A549 (cell line): ENCODE results near the gene DENND5A. TPM values are rescaled to one million over a fixed set of nuclear protein-coding genes. Genes with fewer than 3 reads are reported as not detected.
A peak's percentile ranks its signal among the peaks of the same experiment; 100 is the strongest.

Experiments used
- ATAC-seq, 2 experiments: fragments of 200-7000 bp in 1 of 2; fragments of >200 bp in 1 of 2; cut with Nextera tagmentation in 1 of 2; cut with Tn5 transposase in 1 of 2; 3 replicates each; pipeline versions ENCODE4 v1.8.0 to v1.9.1; 2018 to 2020; ENCODE audit warnings: mild to moderate bottlenecking in 1 of 2, moderate library complexity in 1 of 2
- CTCF ChIA-PET: fragments of 300-600 bp; sonication (Branson Sonifier 250); formaldehyde crosslinking; extraction: SDS; loops from one replicate; lab custom pipeline; 2021; ENCODE audit warnings: antibody characterized with exemption, inconsistent platforms; lab: Yijun Ruan, JAX
- POLR2A ChIA-PET: fragments of 350-600 bp; formaldehyde crosslinking; extraction: SDS; loops from one replicate; lab custom pipeline; 2021; ENCODE audit warnings: antibody characterized with exemption, inconsistent platforms; lab: Yijun Ruan, JAX
- DNase-seq, 2 experiments: peaks; one replicate each; pipeline versions ENCODE4 v3.0.0 to v3.0.0-alpha.2; 2011 to 2016; ENCODE audit warnings: low read depth in 1 of 2, low spot score in 1 of 2
- FAIRE-seq: peaks from 2 replicates; lab custom pipeline; 2011; peaks lifted over from hg19 to GRCh38; lab: Jason Lieb, UNC
- H3K27ac ChIP-seq, 2 experiments: fragments of >200 bp; sonication (Bioruptor Twin); formaldehyde crosslinking; 3 replicates each; pipeline ENCODE4 v1.5.1; 2016 to 2017
- H3K4me1 ChIP-seq: fragments of >200 bp; sonication (Bioruptor Twin); formaldehyde crosslinking; 3 replicates; pipeline ENCODE4 v1.6.1; 2016
- H3K4me2 ChIP-seq: fragments of >200 bp; sonication (Bioruptor Twin); formaldehyde crosslinking; 3 replicates; pipeline ENCODE4 v1.6.1; 2016
- H3K4me3 ChIP-seq: fragments of >200 bp; sonication (Bioruptor Twin); formaldehyde crosslinking; 3 replicates; pipeline ENCODE4 v1.5.1; 2016
- H3K9me3 ChIP-seq: fragments of >200 bp; sonication (Bioruptor Twin); formaldehyde crosslinking; 3 replicates; pipeline ENCODE4 v1.6.1; 2016
- ATOH8 ChIP-seq: fragments of 250-450 bp; sonication (Bioruptor Pico); IDR thresholded peaks from 2 replicates; pipeline ENCODE4 v1.5.0; 2020; ENCODE audit warnings: low read depth, mild to moderate bottlenecking, moderate library complexity
- CBX2 ChIP-seq: fragments of 200-600 bp; sonication (generic); IDR thresholded peaks from 2 replicates; pipeline ENCODE4 v1.6.1; 2016; ENCODE audit warnings: low read depth, mild to moderate bottlenecking, borderline replicate concordance
- CTCF ChIP-seq: fragments of >200 bp; sonication (Bioruptor Twin); formaldehyde crosslinking; IDR thresholded peaks from 3 replicates; pipeline ENCODE4 v1.5.1; 2016
- EHF ChIP-seq: fragments of 250-450 bp; sonication (Bioruptor Pico); IDR thresholded peaks from 2 replicates; pipeline ENCODE4 v1.5.0; 2020; ENCODE audit warnings: mild to moderate bottlenecking
- ESRRA ChIP-seq: fragments of 150-350 bp; IDR thresholded peaks from 2 replicates; pipeline ENCODE4 v1.6.1; 2014; ENCODE audit warnings: mild to moderate bottlenecking, low read length, borderline replicate concordance
- FOSL2 ChIP-seq, 2 experiments: fragments of 450-650 bp in 1 of 2; fragments of >200 bp in 1 of 2; sonication (Bioruptor Twin) in 1 of 2; formaldehyde crosslinking; IDR thresholded peaks; 2 replicates each; pipeline versions ENCODE4 v1.5.0 to v1.6.1; 2016 to 2020; ENCODE audit warnings: mild to moderate bottlenecking in 1 of 2, moderate library complexity in 1 of 2
- HMGXB4 ChIP-seq: fragments of 250-450 bp; sonication (Bioruptor Pico); IDR thresholded peaks from 2 replicates; pipeline ENCODE4 v1.5.0; 2021; ENCODE audit warnings: mild to moderate bottlenecking, moderate library complexity, borderline replicate concordance
- HOXA7 ChIP-seq: fragments of 250-450 bp; sonication (Bioruptor Pico); IDR thresholded peaks from 2 replicates; pipeline ENCODE4 v1.5.0; 2020; ENCODE audit warnings: mild to moderate bottlenecking, moderate library complexity
- JUN ChIP-seq, 2 experiments: fragments of >200 bp; sonication (Bioruptor Twin); formaldehyde crosslinking; IDR thresholded peaks; 2 replicates in 1 of 2; 3 replicates in 1 of 2; pipeline ENCODE4 v1.6.1; 2016 to 2017
- JUNB ChIP-seq: fragments of >200 bp; sonication (Bioruptor Twin); formaldehyde crosslinking; IDR thresholded peaks from 2 replicates; pipeline ENCODE4 v1.6.1; 2016
- KDM1A ChIP-seq: fragments of 200-600 bp; sonication (generic); IDR thresholded peaks from 2 replicates; pipeline ENCODE4 v1.6.1; 2016; ENCODE audit warnings: low read depth, mild to moderate bottlenecking
- MAFK ChIP-seq: fragments of 450-650 bp; IDR thresholded peaks from 2 replicates; pipeline ENCODE4 v1.6.1; 2014; ENCODE audit not compliant: partially characterized antibody
- NFE2L2 ChIP-seq: fragments of 150-350 bp; conservative IDR thresholded peaks from 2 replicates; pipeline ENCODE4 v1.6.1; 2014; ENCODE audit warnings: low read length
- NPAS2 ChIP-seq: fragments of 250-450 bp; sonication (Bioruptor Pico); IDR thresholded peaks from 2 replicates; pipeline ENCODE4 v1.8.0; 2022; ENCODE audit warnings: mild to moderate bottlenecking, moderate library complexity, borderline replicate concordance
- RARB ChIP-seq: fragments of 250-450 bp; sonication (Bioruptor Pico); IDR thresholded peaks from 2 replicates; pipeline ENCODE4 v1.8.0; 2021; ENCODE audit warnings: mild to moderate bottlenecking, moderate library complexity
- REST ChIP-seq: fragments of 200-600 bp; sonication (generic); IDR thresholded peaks from 2 replicates; pipeline ENCODE4 v1.6.1; 2016; ENCODE audit warnings: antibody characterized with exemption, mild to moderate bottlenecking, moderate library complexity
- USF2 ChIP-seq: fragments of 450-650 bp; IDR thresholded peaks from 2 replicates; pipeline ENCODE4 v1.6.1; 2014; ENCODE audit warnings: antibody characterized with exemption
- WGBS: methylation state at CpG from one replicate; pipeline ENCODE4 v1.1.6; 2017; ENCODE audit errors: missing lambda C conversion rate; 5-methylcytosine and 5-hydroxymethylcytosine counted together
- polyA plus RNA-seq, 4 experiments: library from polyadenylated mRNA; depleted of rRNA in 3 of 4; stranded (reverse); fragments of >200 nt; fragmentation: RNase III in 1 of 4; extraction: RNeasy Plus Mini Kit Qiagen cat#74134 plus additional on column Dnase treatment in 1 of 4; gene quantifications; 2 replicates in 3 of 4; 3 replicates in 1 of 4; pipeline ENCODE4 v1.2.3, GENCODE V29; 2011 to 2017

Gene DENND5A
- polyA plus RNA-seq, 2 of the 4 experiments (the other 2 are of a cell fraction), result 36.6 to 88.7 TPM

GRCh38 chr11:9310485-9311090 lies 45.4 kb upstream of the DENND5A start:
- Histone ChIP-seq H3K4me3 (no peak overlapping the region), H3K4me2 (no peak overlapping the region), H3K4me1 (peaks cover 20% of the 10 kb centered on the region), H3K9me3 (no peaks in the 10 kb centered on the region), H3K27ac (no peak overlapping the region)
- no peak for ATAC-seq
- WGBS, result 86% methylated on average over 3 of the region's 3 CpGs
- FAIRE-seq, result no peak
- TF ChIP-seq ATOH8 (CRISPR knock-in tag) (no peak), JUNB (no peak), NPAS2 (CRISPR knock-in tag) (no peak), FOSL2 (IDR thresholded peaks at IDR 0.05) (no peak), FOSL2 (CRISPR knock-in tag; IDR thresholded peaks at IDR 0.05) (no peak), HMGXB4 (no peak), CTCF (no peak), ESRRA (no peak), KDM1A (no peak), NFE2L2 (no peak), HOXA7 (no peak), USF2 (no peak), JUN (IDR thresholded peaks at IDR 0.05) (no peak)
- CTCF ChIA-PET, result interaction anchor here (0.7 to 1.3 kb wide), 3 partner anchors 26 to 302 kb away, joined by 3 to 4 read pairs (median 4); no protein-coding TSS in a partner anchor
- POLR2A ChIA-PET, result interaction anchor here (0.6 to 1.2 kb wide), 3 partner anchors 54 to 363 kb away, joined by 3 to 9 read pairs (median 6); partner anchors contain the start of gene ZNF143
- DNase-seq, result no peak

GRCh38 chr11:9304178-9304577 lies 39.0 kb upstream of the DENND5A start:
- CTCF ChIA-PET, result no interaction called here
- POLR2A ChIA-PET, result interaction anchor here (0.7 kb wide), 1 partner anchor 11 kb away, joined by 3 read pairs; no protein-coding TSS in a partner anchor
- DNase-seq, result no peak
- TF ChIP-seq MAFK (peak; percentile 46), RARB (no peak), EHF (CRISPR knock-in tag) (no peak)
- Histone ChIP-seq H3K4me2 (no peak overlapping the region), H3K9me3 (no peaks in the 10 kb centered on the region), H3K27ac (no peak overlapping the region), H3K4me3 (no peak overlapping the region), H3K4me1 (no peaks in the 10 kb centered on the region)
- ATAC-seq, result no peak
- 77% methylated on average over 3 of the region's 3 CpGs for WGBS
- FAIRE-seq, result no peak

GRCh38 chr11:9302448-9302847 lies 37.3 kb upstream of the DENND5A start:
- Histone ChIP-seq H3K9me3 (no peaks in the 10 kb centered on the region), H3K4me3 (no peak overlapping the region), H3K4me2 (no peak overlapping the region), H3K4me1 (no peaks in the 10 kb centered on the region), H3K27ac (no peak overlapping the region)
- DNase-seq (no peak), ATAC-seq (no peak), FAIRE-seq (no peak)
- ChIA-PET CTCF (interaction anchor here (1.2 kb wide), 1 partner anchor 22 kb away, joined by 3 read pairs; no protein-coding TSS in a partner anchor), POLR2A (no interaction called here)
- no CpG with 5 or more reads among the region's 3 CpGs for WGBS
- TF ChIP-seq CBX2 (no peak), REST (no peak)
